B cell (primary cell): ENCODE measurements around the gene FAM107A. TPM values are rescaled to one million over a fixed set of nuclear protein-coding genes. Genes with fewer than 3 reads are reported as not detected.

Experiments used
- ATAC-seq: fragments of 200-7000 bp; cut with Tn5 transposase; one replicate; pipeline ENCODE4 v1.10.0; 2021; ENCODE audit warnings: low read depth, mild to moderate bottlenecking, moderate number of reproducible peaks, moderate library complexity
- CTCF ChIA-PET: fragments of 350-600 bp; sonication (Branson Sonifier 250); formaldehyde crosslinking; loops from one replicate; lab custom pipeline; 2021; ENCODE audit warnings: antibody characterized with exemption, inconsistent platforms; lab: Charles Lee
- POLR2A ChIA-PET: fragments of 350-600 bp; sonication (Branson Sonifier 250); formaldehyde crosslinking; loops from one replicate; lab custom pipeline; 2021; ENCODE audit warnings: antibody characterized with exemption; lab: Charles Lee
- DNase-seq: peaks from one replicate; pipeline ENCODE4 v3.0.0; 2013
- H2AFZ ChIP-seq: 2 replicates; pipeline ENCODE4 v1.6.1; 2012; ENCODE audit warnings: mild to moderate bottlenecking, low read depth, low read length; ENCODE audit not compliant: insufficient read depth, poor library complexity, severe bottlenecking
- H3K27ac ChIP-seq, 2 donors: 1 replicate in 1 of 2; 2 replicates in 1 of 2; pipeline ENCODE4 v1.5.1; 2012 to 2013; ENCODE audit warnings: low read length in 2 of 2, mild to moderate bottlenecking in 2 of 2, moderate library complexity in 1 of 2
- H3K27me3 ChIP-seq, 4 experiments: fragments of 200-600 bp in 1 of 4; sonication (generic) in 1 of 4; replicated peaks in 1 of 4; 1 replicate in 2 of 4; 2 replicates in 2 of 4; pipeline versions ENCODE4 v1.6.1 to v1.7.0; 2013 to 2016; ENCODE audit warnings: low read length in 3 of 4, mild to moderate bottlenecking in 2 of 4, mixed read lengths in 1 of 4, moderate library complexity in 1 of 4; ENCODE audit not compliant: insufficient read depth in 4 of 4, control insufficient read depth in 3 of 4; ENCODE audit errors: control extremely low read depth in 1 of 4
- H3K36me3 ChIP-seq, 2 experiments: replicated peaks in 1 of 2; 1 replicate in 1 of 2; 2 replicates in 1 of 2; pipeline versions ENCODE4 v1.6.1 to v1.7.1; 2013; ENCODE audit warnings: low read length in 1 of 2; ENCODE audit not compliant: insufficient read depth in 2 of 2, control insufficient read depth in 1 of 2; ENCODE audit errors: control extremely low read depth in 1 of 2, extremely low read depth in 1 of 2
- H3K4me1 ChIP-seq, 2 donors: fragments of 200-600 bp in 1 of 2; sonication (generic) in 1 of 2; 1 replicate in 1 of 2; 2 replicates in 1 of 2; pipeline versions ENCODE4 v1.5.1 to v1.6.1; 2013 to 2017; ENCODE audit warnings: low read length in 2 of 2; ENCODE audit not compliant: control insufficient read depth in 2 of 2, insufficient read depth in 2 of 2
- H3K4me2 ChIP-seq: replicated peaks from 2 replicates; pipeline ENCODE3; 2012; ENCODE audit warnings: mild to moderate bottlenecking, low read depth, low read length; ENCODE audit not compliant: poor library complexity, severe bottlenecking
- H3K4me3 ChIP-seq, 5 experiments: fragments of 200-600 bp in 1 of 5; sonication (generic) in 1 of 5; 1 replicate in 3 of 5; 2 replicates in 2 of 5; pipeline versions ENCODE4 v1.5.1 to v1.7.0; 2011 to 2016; ENCODE audit warnings: low read length in 4 of 5, mild to moderate bottlenecking in 4 of 5, low read depth in 2 of 5, control low read depth in 1 of 5, moderate library complexity in 1 of 5; ENCODE audit not compliant: insufficient read depth in 1 of 5; ENCODE audit errors: control extremely low read depth in 1 of 5, extremely low read depth in 1 of 5
- H3K79me2 ChIP-seq: fragments of 200-600 bp; sonication (generic); one replicate; pipeline ENCODE4 v1.6.0; 2016; ENCODE audit warnings: low read length; ENCODE audit not compliant: control insufficient read depth, insufficient read depth
- H3K9ac ChIP-seq: fragments of 200-600 bp; sonication (generic); 2 replicates; pipeline ENCODE4 v1.6.1; 2017; ENCODE audit warnings: mild to moderate bottlenecking, low read length, moderate library complexity
- H3K9me3 ChIP-seq, 3 donors: one replicate each; pipeline versions ENCODE4 v1.6.1 to v1.7.1; 2013; ENCODE audit warnings: low read length in 2 of 3; ENCODE audit not compliant: control insufficient read depth in 2 of 3, insufficient read depth in 1 of 3; ENCODE audit errors: control extremely low read depth in 1 of 3
- H4K20me1 ChIP-seq: 2 replicates; pipeline ENCODE4 v1.6.0; 2012; ENCODE audit warnings: mild to moderate bottlenecking, low read length; ENCODE audit not compliant: insufficient read depth, control insufficient read depth, poor library complexity, severe bottlenecking
- H3K27ac Mint-ChIP-seq: one replicate; pipeline ENCODE4 v1.8.0; 2021; ENCODE audit warnings: mixed read lengths
- H3K27me3 Mint-ChIP-seq: one replicate; pipeline ENCODE4 v1.8.0; 2021; ENCODE audit warnings: mixed read lengths
- H3K4me1 Mint-ChIP-seq: one replicate; pipeline ENCODE4 v1.8.0; 2021; ENCODE audit warnings: mixed read lengths
- H3K4me3 Mint-ChIP-seq: one replicate; pipeline ENCODE4 v1.8.0; 2021; ENCODE audit warnings: mixed read lengths
- H3K9me3 Mint-ChIP-seq: one replicate; pipeline ENCODE4 v1.8.0; 2022; ENCODE audit warnings: mixed read lengths; ENCODE audit not compliant: insufficient read depth
- CTCF ChIP-seq: fragments of 200-600 bp; IDR thresholded peaks from one replicate; pipeline ENCODE4 v1.8.0; 2022; ENCODE audit warnings: antibody characterized with exemption, mild to moderate bottlenecking
- EZH2 ChIP-seq: IDR thresholded peaks from 2 replicates; pipeline ENCODE4 v1.6.1; 2012; ENCODE audit warnings: borderline replicate concordance, low read depth, mild to moderate bottlenecking, moderate library complexity, low read length; ENCODE audit not compliant: insufficient read depth, poor library complexity, severe bottlenecking
- WGBS: methylation state at CpG from one replicate; pipeline ENCODE4 v1.1.5; 2013; ENCODE audit warnings: missing lambda C conversion rate; ENCODE audit not compliant: insufficient coverage; 5-methylcytosine and 5-hydroxymethylcytosine counted together
- intact Hi-C: fragments of 100-400 bp; cut with micrococcal nuclease; formaldehyde crosslinking; loops from one replicate; pipeline ENCODE4 v1.10.0; 2022
- polyA minus RNA-seq: library from RNA; depleted of rRNA, polyadenylated mRNA; stranded (reverse); fragments of >200 nt; gene quantifications from 2 replicates; pipeline ENCODE4 v1.2.3, GENCODE V29; 2012
- polyA plus RNA-seq: library from polyadenylated mRNA; depleted of rRNA; stranded (reverse); fragments of >200 nt; gene quantifications from 2 replicates; pipeline ENCODE4 v1.2.3, GENCODE V29; 2012
- total RNA-seq, 2 donors: library from RNA; stranded (reverse); fragments of 120-200 nt in 1 of 2; gene quantifications; 1 replicate in 1 of 2; 2 replicates in 1 of 2; pipeline versions ENCODE4 v1.2.3 to v1.2.4, GENCODE V29; 2013 to 2022

The FAM107A gene, protein sequence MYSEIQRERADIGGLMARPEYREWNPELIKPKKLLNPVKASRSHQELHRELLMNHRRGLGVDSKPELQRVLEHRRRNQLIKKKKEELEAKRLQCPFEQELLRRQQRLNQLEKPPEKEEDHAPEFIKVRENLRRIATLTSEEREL
- total RNA-seq = not detected in 2 replicates
- 0.02 TPM for total RNA-seq (2013)
- polyA plus RNA-seq = not detected in 2 replicates
- polyA minus RNA-seq = not detected in 2 replicates

DNA sequence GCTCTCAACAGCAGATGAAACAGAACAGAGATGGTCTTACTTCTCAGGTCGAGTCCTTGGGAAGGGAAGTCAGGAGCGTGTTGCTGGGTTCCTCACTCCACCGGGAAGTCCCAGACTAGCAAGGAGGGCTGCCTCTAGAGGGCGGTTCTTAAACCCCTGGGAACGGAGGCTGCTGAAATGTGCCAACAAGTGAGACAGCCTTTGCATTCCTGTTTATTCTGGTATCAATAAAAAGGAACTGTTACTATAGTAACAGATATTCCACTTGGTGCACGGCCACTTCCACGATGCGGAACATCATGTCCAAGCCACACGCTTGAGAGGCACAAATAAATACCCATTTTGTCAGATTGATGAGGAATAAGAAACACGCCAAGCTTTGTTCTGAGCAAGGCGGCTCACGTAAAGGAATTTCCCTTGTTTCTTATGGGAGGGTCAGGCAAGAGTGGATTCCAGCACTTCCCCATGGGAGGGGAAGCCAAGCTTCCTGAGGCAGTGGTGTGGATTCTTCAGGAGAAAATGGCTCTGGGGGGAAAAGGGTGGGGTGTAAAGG is at the start of gene FAM107A:
TSS of gene FAM107A (minus strand) at position 123 of the 553 bp plus-strand sequence. CDS start 7,531 bp downstream, outside the sequence.
- ChIA-PET CTCF (interaction anchor here (0.9 to 1.0 kb wide), 3 partner anchors 9 to 64 kb away, joined by 3 to 4 read pairs (median 4); no protein-coding TSS in a partner anchor), POLR2A (no interaction called here)
- H3K27ac Mint-ChIP-seq = no peak within 1 kb of the TSS
- no peak for DNase-seq
- intact Hi-C loops = no loop called here
- no peaks in the 10 kb centered on the region for H3K36me3 ChIP-seq
- H3K4me3 Mint-ChIP-seq = no peak within 1 kb of the TSS
- no peaks in the 10 kb centered on the region for H4K20me1 ChIP-seq
- H3K27me3 Mint-ChIP-seq = peaks cover 16% of the 10 kb centered on the region
- H3K4me1 Mint-ChIP-seq = peaks cover 5% of the 10 kb centered on the region
- H3K4me2 ChIP-seq = no peak within 1 kb of the TSS
- H3K4me3 ChIP-seq = no peak within 1 kb of the TSS
- no peaks in the 10 kb centered on the region for H3K9me3 Mint-ChIP-seq
- H3K9me3 ChIP-seq = no peaks in the 10 kb centered on the region
- H3K4me1 ChIP-seq = no peaks in the 10 kb centered on the region
- H3K27me3 ChIP-seq = peaks cover 0 to 6% (median 0%) of the 10 kb centered on the region in 4 experiments
- H3K9ac ChIP-seq = no peak within 1 kb of the TSS
- 63% methylated on average over 9 of the region's 12 CpGs for WGBS
- no peak within 1 kb of the TSS for H3K27ac ChIP-seq
- TF ChIP-seq CTCF (no peak), EZH2 (no peak)
- no peaks in the 10 kb centered on the region for H3K79me2 ChIP-seq
- no peak within 1 kb of the TSS for H2AFZ ChIP-seq
- ATAC-seq = no peak

GRCh38 chr3:58625196-58625824 is 48.1 kb upstream of the FAM107A start:
- no peaks in the 10 kb centered on the region for H3K9me3 Mint-ChIP-seq
- H3K4me1 Mint-ChIP-seq = no peaks in the 10 kb centered on the region
- no peak overlapping the region for H3K9ac ChIP-seq
- TF ChIP-seq CTCF (no peak), EZH2 (no peak)
- ATAC-seq (no peak), DNase-seq (no peak)
- peaks cover 0 to 6% (median 0%) of the 10 kb centered on the region in 4 experiments for H3K27me3 ChIP-seq
- no peak overlapping the region for H3K27ac ChIP-seq
- H3K27ac Mint-ChIP-seq = no peak overlapping the region
- no peaks in the 10 kb centered on the region for H3K9me3 ChIP-seq
- H3K4me3 ChIP-seq = no peak overlapping the region
- ChIA-PET POLR2A (no interaction called here), CTCF (interaction anchor here (0.6 to 3.1 kb wide), 2 partner anchors 15 to 57 kb away, joined by 5 to 15 read pairs; no protein-coding TSS in a partner anchor)
- H3K79me2 ChIP-seq = no peaks in the 10 kb centered on the region
- H3K36me3 ChIP-seq = no peaks in the 10 kb centered on the region
- H3K27me3 Mint-ChIP-seq = peaks cover 3% of the 10 kb centered on the region
- no peak overlapping the region for H3K4me3 Mint-ChIP-seq
- no peak overlapping the region for H2AFZ ChIP-seq
- peaks cover 0 to 5% of the 10 kb centered on the region in 2 donors for H3K4me1 ChIP-seq
- H4K20me1 ChIP-seq = no peaks in the 10 kb centered on the region
- 88% methylated on average over 9 of the region's 9 CpGs for WGBS
- H3K4me2 ChIP-seq = no peak overlapping the region
- intact Hi-C loops = no loop called here
